ENCODE data around the gene ASB9. TPM values are rescaled to one million over a fixed set of nuclear protein-coding genes. Genes with fewer than 3 reads are reported as not detected.

ASB9 gene
- total RNA-seq, 1 experiment from 2014 or later = 6.5 TPM

- Histone ChIP-seq H3K27me3 (ENCODE audit: control insufficient read depth, insufficient read depth, low read length) (no peaks in the 10 kb centered on the region), H3K27ac (ENCODE audit: low read length) (no peak overlapping the region), H3K9me3 (ENCODE audit: control insufficient read depth, insufficient read depth, low read depth, low read length) (no peaks in the 10 kb centered on the region), H3K4me1 (ENCODE audit: control insufficient read depth, insufficient read depth, low read length) (no peaks in the 10 kb centered on the region), H3K36me3 (ENCODE audit: control insufficient read depth, insufficient read depth, low read length) (no peaks in the 10 kb centered on the region), H3K4me3 (ENCODE audit: low read depth in 2 of 2, low read length in 2 of 2) (no peak overlapping the region)
- no TSS peak for BruUV-seq (replicated peaks)
- ChIA-PET CTCF (no interaction called here), POLR2A (no interaction called here)
- DNase-seq (ENCODE audit: low read depth, low spot score) = no peak
- intact Hi-C loops (cut with micrococcal nuclease; ENCODE audit: unreplicated experiment) = no loop called here
- in situ Hi-C loops (cut with HindIII; ENCODE audit: low pct_unique_long_range_greater_than_20kb, low sequenced_read_pairs) = no loop called here
- TF ChIP-seq POLR2AphosphoS5 (IDR thresholded peaks at IDR 0.05; ENCODE audit: low read depth, low read length) (no peak), SIN3A (IDR thresholded peaks at IDR 0.05; ENCODE audit: borderline replicate concordance, insufficient read depth, low read depth, low read length) (no peak), TCF7L2 (IDR thresholded peaks at IDR 0.05; ENCODE audit: low read depth, low read length) (no peak), REST (IDR thresholded peaks at IDR 0.05; ENCODE audit: insufficient read depth in 1 of 2, low read depth in 2 of 2, low read length in 1 of 2) (no peak), CTCF (IDR thresholded peaks at IDR 0.05) (no peak)
- no peak for ATAC-seq
Observed at GRCh38 chrX:15194146-15194545, 75.7 kb downstream of the ASB9 start.

Other genes with a start within 250 kb of the ASB9 start
- not detected for gene ASB11, start 45.6 kb upstream of the ASB9 start, total RNA-seq (2021; ENCODE audit: unreplicated experiment)
- gene PIGA, start 65.4 kb upstream of the ASB9 start, total RNA-seq (2021; ENCODE audit: unreplicated experiment) = 8.2 TPM
- gene VEGFD, start 114.3 kb upstream of the ASB9 start, total RNA-seq (2021; ENCODE audit: unreplicated experiment) = not detected
- 19.7 TPM for gene PIR, start 223.2 kb upstream of the ASB9 start, total RNA-seq (2021; ENCODE audit: unreplicated experiment)
- gene BMX, start 230.7 kb upstream of the ASB9 start, total RNA-seq (2021; ENCODE audit: unreplicated experiment) = not detected